IPS-NIHi7 (cell line): ENCODE results near the gene UNC5B.
A peak's percentile ranks its signal among the peaks of the same experiment; 100 is the strongest.

Experiments
- DNase-seq: peaks from one replicate; pipeline ENCODE4 v3.0.0; 2012; ENCODE audit warnings: mixed read lengths; ENCODE audit errors: extremely low spot score

Gene UNC5B

GRCh38 chr10:71344154-71344925, 132.0 kb downstream of the UNC5B start:
- peak; percentile 59 for DNase-seq

GRCh38 chr10:71344993-71345480, 132.7 kb downstream of the UNC5B start:
- DNase-seq = no peak

- no peak for DNase-seq
These were observed 133.3 kb downstream of the UNC5B start for GRCh38 chr10:71345694-71346093.

GRCh38 chr10:71346731-71347130, 134.4 kb downstream of the UNC5B start:
- no peak for DNase-seq

- no peak for DNase-seq
These were observed 135.4 kb downstream of the UNC5B start for GRCh38 chr10:71347587-71348395.

GRCh38 chr10:71348850-71349249, 136.5 kb downstream of the UNC5B start:
- DNase-seq = no peak

- DNase-seq = no peak
These were observed 137.0 kb downstream of the UNC5B start for GRCh38 chr10:71349406-71349805.

- no peak for DNase-seq
These were observed 138.7 kb downstream of the UNC5B start for GRCh38 chr10:71351087-71351486.

- no peak for DNase-seq
These were observed 139.4 kb downstream of the UNC5B start for GRCh38 chr10:71351628-71352319.
